Brain pericyte (primary cell): ENCODE results near the gene PARP14.
"Not testable (repeated sequence)": the region's sequence is repeated elsewhere in the genome, so short reads cannot be mapped to it uniquely, and the experiment has no call there.

ENCODE experiments used
- DNase-seq: peaks from one replicate; pipeline ENCODE4 v3.0.0-alpha.2; 2012; ENCODE audit warnings: low read depth, low spot score

Gene PARP14

GRCh38 chr3:122725106-122725505 is 44.5 kb downstream of the PARP14 start:
- DNase-seq = no peak

- DNase-seq = no peak
These were observed 46.7 kb downstream of the PARP14 start for GRCh38 chr3:122727294-122727693.

- DNase-seq = no peak
These were observed 47.1 kb downstream of the PARP14 start for GRCh38 chr3:122727766-122728165.

- no peak for DNase-seq
These were observed 47.5 kb downstream of the PARP14 start for GRCh38 chr3:122728186-122728585.

GRCh38 chr3:122728756-122729514 is 48.3 kb downstream of the PARP14 start:
- DNase-seq = no peak

GRCh38 chr3:122730240-122730639 is 49.6 kb downstream of the PARP14 start:
- DNase-seq = no peak

GRCh38 chr3:122732682-122733525 is 52.3 kb downstream of the PARP14 start:
- not testable (repeated sequence) for DNase-seq

- no peak for DNase-seq
These were observed 58.5 kb downstream of the PARP14 start for GRCh38 chr3:122739172-122739571.

- no peak for DNase-seq
These were observed 61.6 kb downstream of the PARP14 start for GRCh38 chr3:122742234-122742633.

- DNase-seq = no peak
These were observed 63.0 kb downstream of the PARP14 start for GRCh38 chr3:122743581-122744120.

GRCh38 chr3:122745369-122746021 is 64.9 kb downstream of the PARP14 start:
- no peak for DNase-seq

GRCh38 chr3:122747295-122747694 is 66.7 kb downstream of the PARP14 start:
- DNase-seq = not testable (repeated sequence)

- DNase-seq = no peak
These were observed 67.7 kb downstream of the PARP14 start for GRCh38 chr3:122748347-122748746.

GRCh38 chr3:122754929-122755328 is 74.3 kb downstream of the PARP14 start:
- no peak for DNase-seq

GRCh38 chr3:122755491-122755890 is 74.9 kb downstream of the PARP14 start:
- no peak for DNase-seq

- DNase-seq = no peak
These were observed 78.4 kb downstream of the PARP14 start for GRCh38 chr3:122758877-122759560.

- no peak for DNase-seq
These were observed 80.0 kb downstream of the PARP14 start for GRCh38 chr3:122760453-122761271.

- DNase-seq = no peak
These were observed 85.8 kb downstream of the PARP14 start for GRCh38 chr3:122766430-122766829.

- DNase-seq = no peak
These were observed 87.1 kb downstream of the PARP14 start for GRCh38 chr3:122767540-122768372.
